Measurements from ENCODE around the gene RIT2.
"Not testable (repeated sequence)": the region's sequence is repeated elsewhere in the genome, so short reads cannot be mapped to it uniquely, and the experiment has no call there.

RIT2 gene

DNA sequence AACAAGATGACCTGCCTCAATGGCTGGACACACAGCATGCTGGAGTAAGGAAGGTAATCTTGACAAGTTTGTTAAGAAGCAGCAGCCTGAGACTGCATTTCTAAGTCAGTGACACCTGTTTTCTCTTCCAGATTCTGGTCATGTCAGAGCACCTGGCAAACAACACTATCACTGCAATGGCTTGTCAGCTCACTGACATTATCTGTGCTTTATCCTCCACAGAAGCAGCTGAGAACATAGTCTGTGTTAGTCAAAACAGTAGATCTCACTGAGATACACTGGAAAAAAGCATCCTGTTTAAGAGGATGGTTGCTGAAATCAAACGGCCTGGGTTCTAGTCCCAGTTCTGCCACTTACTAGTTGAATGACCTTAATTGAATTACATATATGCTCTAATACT is 355.2 kb downstream of the RIT2 start:
- Histone ChIP-seq H3K4me2 (no peak overlapping the region), H3K4me1 (no peaks in the 10 kb centered on the region), H3K9ac (no peak overlapping the region), H4K20me1 (no peaks in the 10 kb centered on the region), H3K27me3 (no peaks in the 10 kb centered on the region), H3K27ac (no peak overlapping the region), H3K4me3 (no peak overlapping the region), H3K36me3 (no peaks in the 10 kb centered on the region), H3K9me3 (replicated peaks in 1 of 11) (no peaks in the 10 kb centered on the region)
- no peak for TF ChIP-seq Cebpa-rat (IDR thresholded peaks at IDR 0.05)

DNA sequence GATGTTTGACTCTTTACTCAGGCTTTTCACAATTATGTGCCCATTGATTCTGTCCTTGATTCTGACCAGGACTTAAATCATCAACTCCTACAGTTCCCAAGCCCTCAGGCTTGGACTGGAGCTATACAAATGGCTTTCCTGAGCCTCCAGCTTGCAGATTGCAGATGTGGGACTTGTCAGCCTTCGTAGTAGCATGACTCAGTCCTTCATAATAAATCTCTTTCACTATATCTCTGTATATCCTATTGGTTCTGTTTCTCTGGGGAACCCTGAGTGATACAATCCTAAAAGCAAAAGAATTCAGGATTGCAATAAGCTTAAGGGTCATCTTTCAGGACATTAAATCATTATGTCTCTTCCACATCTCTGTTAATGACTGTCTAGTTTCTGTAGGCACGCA is 356.6 kb downstream of the RIT2 start:
- Histone ChIP-seq H3K4me3 (no peak overlapping the region), H4K20me1 (no peaks in the 10 kb centered on the region), H3K9me3 (replicated peaks in 1 of 11) (no peaks in the 10 kb centered on the region), H3K36me3 (no peaks in the 10 kb centered on the region), H3K27ac (no peak overlapping the region), H3K4me2 (no peak overlapping the region), H3K9ac (no peak overlapping the region), H3K4me1 (no peaks in the 10 kb centered on the region), H3K27me3 (no peaks in the 10 kb centered on the region)
- TF ChIP-seq Cebpa-rat (IDR thresholded peaks at IDR 0.05): no peak

- Histone ChIP-seq H3K4me1 (no peaks in the 10 kb centered on the region), H3K36me3 (no peaks in the 10 kb centered on the region), H3K27ac (no peak overlapping the region), H3K9ac (no peak overlapping the region), H3K9me3 (replicated peaks in 1 of 11) (no peaks in the 10 kb centered on the region), H3K4me2 (no peak overlapping the region), H3K27me3 (no peaks in the 10 kb centered on the region), H3K4me3 (no peak overlapping the region), H4K20me1 (no peaks in the 10 kb centered on the region)
- TF ChIP-seq Cebpa-rat (IDR thresholded peaks at IDR 0.05): no peak
These were observed 359.3 kb downstream of the RIT2 start for GRCh38 chr18:42756214-42756613.

- H3K4me1 ChIP-seq: no peaks in the 10 kb centered on the region
- no peak overlapping the region for H3K27ac ChIP-seq
- no peak overlapping the region for H3K4me3 ChIP-seq
- no peaks in the 10 kb centered on the region for H3K27me3 ChIP-seq
- H4K20me1 ChIP-seq: no peaks in the 10 kb centered on the region
- no peaks in the 10 kb centered on the region for H3K9me3 ChIP-seq (replicated peaks in 1 of 11)
- no peaks in the 10 kb centered on the region for H3K36me3 ChIP-seq
- H3K4me2 ChIP-seq: no peak overlapping the region
- no peak overlapping the region for H3K9ac ChIP-seq
- no peak for TF ChIP-seq Cebpa-rat (IDR thresholded peaks at IDR 0.05)
These were observed 362.6 kb downstream of the RIT2 start for GRCh38 chr18:42752916-42753315.

DNA sequence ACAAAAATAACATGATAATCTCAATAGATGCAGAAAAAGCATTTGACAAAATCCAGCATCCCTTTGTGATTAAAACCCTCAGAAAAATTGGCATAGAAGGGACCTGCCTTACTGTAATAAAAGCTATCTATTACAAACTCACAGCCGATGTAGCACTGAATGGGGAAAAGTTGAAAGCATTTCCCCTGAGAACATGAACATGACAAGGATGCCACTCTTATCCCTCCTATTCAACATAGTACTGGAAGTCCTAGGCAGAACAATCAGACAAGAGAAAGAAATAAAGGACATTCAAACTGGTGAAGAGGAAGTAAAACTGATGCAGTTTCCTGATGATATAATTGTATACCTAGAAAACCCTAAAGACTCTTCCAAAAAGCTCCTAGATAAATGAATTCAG is 368.7 kb downstream of the RIT2 start:
- no peaks in the 10 kb centered on the region for H3K36me3 ChIP-seq
- no peak overlapping the region for H3K4me2 ChIP-seq
- no peaks in the 10 kb centered on the region for H3K4me1 ChIP-seq
- H3K27me3 ChIP-seq: no peaks in the 10 kb centered on the region
- H4K20me1 ChIP-seq: no peaks in the 10 kb centered on the region
- TF ChIP-seq Cebpa-rat (IDR thresholded peaks at IDR 0.05): no peak
- H3K4me3 ChIP-seq: no peak overlapping the region
- no peak overlapping the region for H3K9ac ChIP-seq
- H3K27ac ChIP-seq: no peak overlapping the region
- H3K9me3 ChIP-seq (replicated peaks in 1 of 11): no peaks in the 10 kb centered on the region

DNA sequence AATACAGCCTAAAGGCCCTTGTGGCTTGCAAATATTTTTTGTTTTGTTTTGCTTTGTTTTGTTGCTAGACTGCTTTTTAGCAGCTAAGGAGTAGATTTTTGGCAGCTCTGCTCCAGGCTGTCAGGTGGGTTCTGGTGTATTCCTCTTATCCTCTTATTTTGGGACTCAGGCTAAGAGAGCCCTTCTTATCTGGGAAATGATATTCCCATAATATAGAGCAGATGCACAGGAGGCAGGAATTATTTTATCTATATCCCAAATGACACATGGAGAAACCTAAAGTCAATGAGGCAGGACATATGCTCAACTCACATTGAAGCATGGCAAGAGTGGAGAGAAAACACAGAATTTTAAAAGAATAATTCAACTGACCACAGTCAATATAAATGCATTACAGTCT is 369.6 kb downstream of the RIT2 start:
- H3K4me2 ChIP-seq: no peak overlapping the region
- no peak overlapping the region for H3K4me3 ChIP-seq
- no peaks in the 10 kb centered on the region for H3K27me3 ChIP-seq
- H3K36me3 ChIP-seq: no peaks in the 10 kb centered on the region
- no peak overlapping the region for H3K9ac ChIP-seq
- no peaks in the 10 kb centered on the region for H4K20me1 ChIP-seq
- TF ChIP-seq Cebpa-rat (IDR thresholded peaks at IDR 0.05): no peak
- no peaks in the 10 kb centered on the region for H3K9me3 ChIP-seq (replicated peaks in 1 of 11)
- no peak overlapping the region for H3K27ac ChIP-seq
- H3K4me1 ChIP-seq: no peaks in the 10 kb centered on the region

GRCh38 chr18:42745171-42745570 is 370.3 kb downstream of the RIT2 start:
- Histone ChIP-seq H4K20me1 (no peaks in the 10 kb centered on the region), H3K9me3 (replicated peaks in 1 of 11) (no peaks in the 10 kb centered on the region), H3K4me1 (no peaks in the 10 kb centered on the region), H3K4me2 (no peak overlapping the region), H3K27me3 (no peaks in the 10 kb centered on the region), H3K36me3 (no peaks in the 10 kb centered on the region), H3K9ac (no peak overlapping the region), H3K4me3 (no peak overlapping the region), H3K27ac (no peak overlapping the region)
- TF ChIP-seq Cebpa-rat (IDR thresholded peaks at IDR 0.05): no peak

DNA sequence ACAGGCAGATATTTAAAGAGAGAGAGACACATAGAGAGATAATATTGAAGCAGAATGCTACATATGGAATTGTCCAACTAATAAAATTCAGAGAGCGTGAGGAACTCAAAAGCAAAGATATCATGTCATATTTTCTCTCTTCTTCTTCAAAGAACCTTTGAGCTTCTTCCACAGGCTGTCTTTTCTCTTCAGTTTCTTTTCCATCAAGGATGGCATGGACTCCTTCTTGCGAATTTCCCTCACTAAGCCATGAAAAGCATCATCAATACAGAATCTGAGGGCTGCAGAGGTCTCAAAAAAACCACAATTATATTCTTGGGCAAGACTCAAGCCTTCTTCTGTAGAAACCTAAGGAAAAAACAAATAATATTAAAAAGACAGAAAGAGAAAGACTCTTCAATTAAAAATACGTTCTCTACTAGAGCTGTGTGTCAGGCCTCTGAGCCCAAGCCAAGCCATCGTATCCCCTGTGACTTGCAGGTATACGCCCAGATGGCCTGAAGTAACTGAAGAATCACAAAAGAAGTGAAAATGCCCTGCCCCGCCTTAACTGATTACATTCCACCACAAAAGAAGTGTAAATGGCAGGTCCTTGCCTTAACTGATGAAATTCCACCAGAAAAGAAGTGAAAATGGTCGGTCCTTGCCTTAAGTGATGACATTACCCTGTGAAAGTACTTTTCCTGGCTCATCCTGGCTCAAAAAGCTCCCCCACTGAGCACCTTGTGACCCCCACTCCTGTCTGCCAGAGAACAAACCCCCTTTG is 371.9 kb downstream of the RIT2 start:
- H3K4me3 ChIP-seq: no peak overlapping the region
- no peaks in the 10 kb centered on the region for H3K27me3 ChIP-seq
- no peak overlapping the region for H3K4me2 ChIP-seq
- H3K4me1 ChIP-seq: no peaks in the 10 kb centered on the region
- H4K20me1 ChIP-seq: no peaks in the 10 kb centered on the region
- no peak overlapping the region for H3K27ac ChIP-seq
- TF ChIP-seq Cebpa-rat (IDR thresholded peaks at IDR 0.05): no peak
- H3K9ac ChIP-seq: no peak overlapping the region
- H3K9me3 ChIP-seq (replicated peaks in 1 of 11): no peaks in the 10 kb centered on the region
- H3K36me3 ChIP-seq: no peaks in the 10 kb centered on the region

DNA sequence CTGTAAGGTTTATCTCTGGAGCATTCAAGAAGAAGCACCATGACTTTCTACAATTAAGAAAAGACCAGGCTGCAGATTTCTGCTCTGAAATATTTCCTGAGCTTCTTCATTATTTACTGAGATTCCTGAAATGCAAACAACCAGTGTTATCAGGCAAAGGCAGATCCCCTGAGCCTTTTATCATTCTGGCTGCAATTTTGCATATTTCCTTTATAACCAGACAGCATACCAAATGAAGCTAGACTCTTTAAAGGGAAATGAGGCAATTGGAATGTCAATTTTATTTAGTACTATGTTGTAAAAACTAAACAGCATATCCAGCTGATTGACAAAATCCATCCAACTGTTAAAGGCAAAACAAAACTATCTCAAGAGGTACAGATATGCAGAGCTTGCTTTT is 372.5 kb downstream of the RIT2 start:
- no peak overlapping the region for H3K27ac ChIP-seq
- no peaks in the 10 kb centered on the region for H3K27me3 ChIP-seq
- H3K4me2 ChIP-seq: no peak overlapping the region
- H3K4me1 ChIP-seq: no peaks in the 10 kb centered on the region
- H3K4me3 ChIP-seq: no peak overlapping the region
- TF ChIP-seq Cebpa-rat (IDR thresholded peaks at IDR 0.05): no peak
- H3K9ac ChIP-seq: no peak overlapping the region
- H3K9me3 ChIP-seq (replicated peaks in 1 of 11): no peaks in the 10 kb centered on the region
- H3K36me3 ChIP-seq: no peaks in the 10 kb centered on the region
- no peaks in the 10 kb centered on the region for H4K20me1 ChIP-seq

DNA sequence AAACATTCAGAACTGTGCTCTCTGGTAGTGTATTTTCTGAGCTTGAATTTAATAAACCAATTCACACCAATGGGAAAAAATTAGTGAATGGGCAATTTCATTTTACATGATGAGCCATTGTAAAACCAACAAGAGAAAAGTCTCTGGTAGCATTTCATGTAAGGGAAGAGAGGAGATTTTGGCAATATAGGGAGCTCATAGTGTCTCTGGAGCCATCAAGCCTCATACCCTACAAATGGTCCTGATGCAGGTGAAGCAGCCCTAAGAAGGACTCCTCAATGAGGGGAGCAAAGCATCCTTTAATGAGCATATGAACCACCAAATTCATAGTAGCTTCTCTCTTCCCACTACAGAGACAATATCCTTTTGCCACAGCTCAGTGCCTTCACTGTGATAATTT is 373.0 kb downstream of the RIT2 start:
- no peaks in the 10 kb centered on the region for H3K27me3 ChIP-seq
- no peaks in the 10 kb centered on the region for H3K9me3 ChIP-seq (replicated peaks in 1 of 11)
- H4K20me1 ChIP-seq: no peaks in the 10 kb centered on the region
- TF ChIP-seq Cebpa-rat (IDR thresholded peaks at IDR 0.05): no peak
- H3K4me2 ChIP-seq: no peak overlapping the region
- no peak overlapping the region for H3K27ac ChIP-seq
- H3K4me1 ChIP-seq: no peaks in the 10 kb centered on the region
- no peaks in the 10 kb centered on the region for H3K36me3 ChIP-seq
- H3K9ac ChIP-seq: no peak overlapping the region
- H3K4me3 ChIP-seq: no peak overlapping the region

DNA sequence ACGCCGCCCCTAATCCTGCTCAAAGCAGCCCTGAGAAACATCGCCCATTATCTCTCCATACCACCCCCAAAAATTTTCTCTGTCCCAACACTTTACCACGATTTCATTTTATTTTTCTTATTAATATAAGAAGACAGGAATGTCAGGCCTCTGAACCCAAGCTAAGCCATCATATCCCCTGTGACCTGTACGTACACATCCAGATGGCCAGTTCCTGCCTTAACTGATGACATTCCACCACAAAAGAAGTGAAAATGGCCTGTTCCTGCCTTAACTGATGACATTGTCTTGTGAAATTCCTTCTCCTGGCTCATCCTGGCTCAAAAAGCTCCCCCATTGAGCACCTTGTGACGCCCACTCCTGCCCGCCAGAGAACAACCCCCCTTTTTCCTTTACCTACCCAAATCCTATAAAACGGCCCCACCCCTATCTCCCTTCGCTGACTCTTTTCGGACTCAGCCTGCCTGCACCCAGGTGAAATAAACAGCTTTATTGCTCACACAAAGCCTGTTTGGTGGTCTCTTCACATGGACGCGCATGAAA is 373.6 kb downstream of the RIT2 start:
- not testable (repeated sequence) for H3K4me3 ChIP-seq; H3K4me1 ChIP-seq; H3K9me3 ChIP-seq (replicated peaks in 1 of 11); H3K27me3 ChIP-seq; H3K27ac ChIP-seq; H3K9ac ChIP-seq; H3K4me2 ChIP-seq; H4K20me1 ChIP-seq; H3K36me3 ChIP-seq

DNA sequence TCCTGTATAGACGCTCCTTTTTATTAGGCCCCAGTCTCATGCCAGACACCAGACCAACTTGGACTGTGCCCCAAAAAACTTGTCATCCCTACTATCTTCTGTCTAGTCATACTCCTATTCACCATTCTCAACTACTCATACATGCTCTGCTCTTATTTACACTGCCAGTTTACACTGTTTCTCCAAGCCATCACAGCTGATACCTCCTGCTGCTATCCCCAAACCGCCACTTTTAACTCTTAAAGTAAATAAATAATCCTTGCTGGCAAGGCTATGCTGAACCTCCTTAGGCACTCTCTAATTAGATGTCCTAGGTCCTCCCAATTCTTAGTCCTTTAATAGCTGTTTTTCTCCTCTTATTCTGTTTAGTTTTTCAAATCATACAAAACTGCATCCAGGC is 374.2 kb downstream of the RIT2 start:
- H3K9me3 ChIP-seq (replicated peaks in 1 of 11); H3K4me3 ChIP-seq; H3K36me3 ChIP-seq; H3K9ac ChIP-seq; H3K27me3 ChIP-seq; H4K20me1 ChIP-seq; H3K4me2 ChIP-seq; H3K4me1 ChIP-seq; H3K27ac ChIP-seq: not testable (repeated sequence)

Data from BLaER1 treated with 17β-estradiol and CSF1 and Interleukin-3, amounts not matched to agents 10 nM and 100 nM (cell line).